GM18951 (cell line): Measurements from ENCODE around the gene EID1.

Experiments used
- POLR2A ChIP-seq: IDR thresholded peaks from 4 replicates; pipeline ENCODE4 v1.6.1; 2011; ENCODE audit warnings: mild to moderate bottlenecking; ENCODE audit not compliant: insufficient read length, insufficient read depth; ENCODE audit errors: extremely low read depth
- in situ Hi-C: fragments of 300-500 bp; cut with MboI; formaldehyde crosslinking; loops from one replicate; pipeline ENCODE4 v1.12.0; 2022; ENCODE audit warnings: low sequenced_read_pairs, mixed read lengths, inconsistent platforms; ENCODE audit not compliant: unreplicated experiment

EID1 gene

DNA sequence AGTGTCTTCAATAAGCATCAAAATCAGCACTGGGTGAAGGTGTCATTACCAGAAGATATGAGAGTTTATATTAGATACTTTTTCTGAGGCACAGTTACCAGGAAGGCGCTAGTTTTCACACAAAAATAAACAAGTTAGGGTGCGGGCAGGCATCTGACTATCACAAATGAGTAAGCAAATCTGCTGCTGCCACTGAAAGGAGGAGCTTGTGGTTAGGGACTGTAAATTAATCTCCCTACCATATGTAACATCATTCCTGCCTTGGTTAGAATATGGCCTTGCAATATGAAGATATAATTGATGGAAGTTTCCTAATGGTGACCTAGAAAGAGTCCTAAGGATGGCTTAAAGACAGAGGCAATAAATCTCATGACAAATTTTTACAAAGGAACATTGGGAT, 19.5 kb upstream of the EID1 start:
- in situ Hi-C loops: loop anchor here (25.0 kb wide), 3 partner anchors 279 to 1304 kb away; partner anchors contain the start of gene FGF7

DNA sequence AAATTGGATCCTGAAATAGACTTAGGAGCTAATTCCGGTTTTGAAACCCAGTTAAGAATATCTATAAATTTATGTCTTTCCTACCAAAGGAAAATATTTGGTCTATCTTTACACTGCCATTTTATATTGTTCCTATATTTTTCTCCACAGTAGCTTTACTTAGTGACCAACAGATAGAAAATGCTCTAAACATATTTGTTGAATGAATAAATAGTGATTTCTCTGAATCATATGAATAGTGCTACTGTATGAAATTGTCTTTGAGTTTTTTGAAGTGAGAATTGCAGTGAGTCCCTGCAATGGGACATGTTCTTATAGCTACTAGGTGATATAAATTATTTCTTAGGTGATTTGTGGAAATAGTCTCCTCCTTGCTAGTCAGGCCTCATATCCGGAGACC, 18.5 kb upstream of the EID1 start:
- no peak for TF ChIP-seq POLR2A
- in situ Hi-C loops: loop anchor here (25.0 kb wide), 3 partner anchors 278 to 1303 kb away; partner anchors contain the start of gene FGF7

More for the DNA sequence above, 19.5 kb upstream of the EID1 start:
- TF ChIP-seq POLR2A: no peak

DNA sequence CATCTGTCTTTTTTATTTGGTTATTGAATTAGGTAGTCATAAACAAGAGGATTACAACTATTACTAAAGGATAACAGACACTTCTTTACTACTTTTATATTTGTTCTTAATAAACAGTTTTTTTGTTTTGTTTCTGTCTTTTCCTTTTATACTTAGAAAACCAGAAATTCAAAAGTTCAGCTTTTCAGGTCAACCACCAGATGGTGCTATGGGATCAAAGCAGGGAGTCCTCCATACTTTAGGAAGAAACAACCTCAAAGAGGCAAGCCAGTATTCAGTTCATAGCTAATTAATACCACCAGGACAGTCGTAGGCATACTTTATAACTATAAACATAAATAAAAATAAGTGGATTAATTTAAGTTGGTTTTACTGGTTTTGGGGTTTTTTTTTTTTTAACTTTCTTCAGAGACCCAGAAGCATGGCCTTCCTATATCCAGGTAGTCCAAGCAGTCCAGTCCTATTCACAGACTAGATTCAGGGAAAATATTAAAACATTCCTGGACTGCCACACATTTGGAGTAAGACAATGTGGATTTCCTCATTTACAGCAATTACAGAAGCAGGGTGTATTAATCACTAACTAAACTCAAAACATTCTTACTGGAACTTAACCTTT, 16.0 kb upstream of the EID1 start:
- TF ChIP-seq POLR2A: no peak
- in situ Hi-C loops: loop anchor here (25.0 kb wide), 3 partner anchors 275 to 1300 kb away; partner anchors contain the start of gene FGF7

DNA sequence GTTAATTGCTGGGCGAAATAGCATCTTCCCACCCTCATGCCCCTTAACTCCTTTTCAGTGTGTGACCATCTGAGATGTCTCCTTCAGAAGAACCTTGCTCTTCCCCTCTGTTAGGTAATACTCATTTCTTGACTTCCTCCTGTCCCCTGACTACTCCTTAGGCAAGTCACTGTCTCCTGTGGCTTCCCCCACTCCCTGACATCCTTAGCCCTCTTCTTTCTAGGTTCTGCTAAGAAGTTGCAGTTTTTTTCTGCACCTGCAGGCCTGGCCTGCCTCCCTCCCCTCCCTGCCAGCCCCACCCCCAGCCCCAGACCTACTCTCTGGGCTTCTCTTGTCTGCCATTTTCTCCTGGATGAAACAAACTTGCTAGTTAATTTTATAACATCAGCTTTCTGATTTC, 15.2 kb upstream of the EID1 start:
- no peak for TF ChIP-seq POLR2A
- in situ Hi-C loops: loop anchor here (25.0 kb wide), 3 partner anchors 275 to 1300 kb away; partner anchors contain the start of gene FGF7

DNA sequence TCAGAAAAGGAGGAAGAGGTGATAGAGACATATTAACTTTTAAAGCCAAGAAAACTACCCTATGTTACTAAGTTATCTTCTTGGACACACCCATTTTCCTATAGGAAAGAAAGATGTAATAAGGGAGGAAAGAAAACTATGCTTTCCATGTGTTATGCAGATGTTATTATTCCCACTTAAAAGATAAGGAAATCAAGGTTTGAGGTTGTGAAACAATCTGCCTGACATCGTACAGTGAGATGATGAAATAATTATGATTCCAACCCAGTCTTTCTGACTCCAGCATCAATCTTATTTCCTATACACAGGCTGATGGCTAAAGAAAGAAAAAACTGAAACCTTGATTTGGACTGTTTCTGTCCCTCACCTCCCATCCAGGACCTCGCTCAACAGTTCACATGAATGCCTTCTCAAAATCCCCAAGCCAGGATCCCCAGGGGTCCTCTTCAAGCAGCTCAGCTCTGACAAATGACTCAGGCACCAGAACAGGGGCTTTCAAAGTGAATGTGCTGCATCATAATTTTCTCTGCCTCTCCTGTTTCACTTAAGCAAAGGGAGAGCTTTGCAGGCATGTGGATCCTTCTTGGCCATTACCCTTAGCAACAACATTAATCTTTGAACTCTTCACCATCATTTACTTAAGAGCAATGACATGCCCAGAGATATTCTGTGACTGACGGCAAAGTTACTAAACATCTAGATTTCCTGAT, 12.4 kb upstream of the EID1 start:
- TF ChIP-seq POLR2A: no peak
- in situ Hi-C loops: loop anchor here (25.0 kb wide), 3 partner anchors 272 to 1297 kb away; partner anchors contain the start of gene FGF7

DNA sequence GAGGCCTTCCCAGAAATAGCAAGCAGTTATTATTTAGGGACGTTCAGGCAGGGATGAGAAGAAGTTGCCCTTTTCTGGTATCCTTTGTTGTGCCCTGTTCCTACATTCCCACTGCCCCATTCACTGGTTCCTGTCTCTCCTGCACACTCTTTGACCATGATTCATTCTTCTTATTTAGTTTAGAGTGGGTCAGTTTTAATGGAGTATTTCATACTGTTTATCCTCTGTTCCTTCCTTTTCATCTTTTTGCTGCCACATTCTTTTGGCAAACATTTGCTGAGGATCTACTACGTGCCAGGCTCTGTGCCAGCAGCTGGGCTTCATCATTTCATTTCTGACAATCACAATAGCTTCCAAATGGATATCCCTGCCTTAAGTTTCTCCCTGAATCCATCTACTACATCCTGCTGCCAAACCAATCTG, 11.8 kb upstream of the EID1 start:
- in situ Hi-C loops: loop anchor here (25.0 kb wide), 3 partner anchors 271 to 1296 kb away; partner anchors contain the start of gene FGF7
- TF ChIP-seq POLR2A: no peak

DNA sequence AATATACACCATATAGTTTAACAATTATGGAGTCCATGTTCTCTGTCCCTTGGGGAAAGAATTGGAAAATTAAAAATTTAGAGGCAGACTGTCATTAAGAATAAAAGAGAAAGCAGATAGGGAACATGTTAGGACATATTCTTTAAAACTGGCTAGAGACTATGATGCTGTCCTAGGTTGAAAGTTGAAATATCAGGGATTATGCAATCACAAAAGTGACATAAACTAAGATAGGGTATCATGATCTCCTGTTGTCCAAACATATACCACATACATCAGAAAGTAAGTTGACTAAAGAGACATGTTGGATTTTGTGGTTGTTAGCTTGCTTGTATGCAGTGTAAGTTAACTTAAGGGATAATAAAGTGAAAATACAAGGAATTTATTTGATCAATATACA, 9.9 kb upstream of the EID1 start:
- in situ Hi-C loops: loop anchor here (25.0 kb wide), 3 partner anchors 269 to 1294 kb away; partner anchors contain the start of gene FGF7
- no peak for TF ChIP-seq POLR2A

DNA sequence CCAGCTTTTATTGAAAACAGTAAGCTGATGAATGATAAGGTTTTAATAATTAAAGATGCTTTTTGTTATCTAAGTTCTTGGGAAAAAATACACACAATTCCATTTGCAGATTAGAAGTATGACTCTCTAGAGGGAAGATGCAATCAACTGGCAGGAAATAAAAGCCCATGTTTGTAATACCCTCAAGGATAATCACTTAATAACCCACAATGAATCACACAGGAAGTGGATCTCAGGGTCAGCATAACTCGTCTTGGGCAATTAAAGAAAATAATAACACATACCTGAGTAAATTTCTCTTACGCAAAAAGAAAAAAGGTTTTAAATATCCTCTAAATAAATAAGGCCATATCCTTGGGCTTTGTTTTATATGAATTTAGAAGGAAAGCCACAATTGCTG, 9.4 kb upstream of the EID1 start:
- no peak for TF ChIP-seq POLR2A
- in situ Hi-C loops: loop anchor here (25.0 kb wide), 3 partner anchors 269 to 1294 kb away; partner anchors contain the start of gene FGF7

DNA sequence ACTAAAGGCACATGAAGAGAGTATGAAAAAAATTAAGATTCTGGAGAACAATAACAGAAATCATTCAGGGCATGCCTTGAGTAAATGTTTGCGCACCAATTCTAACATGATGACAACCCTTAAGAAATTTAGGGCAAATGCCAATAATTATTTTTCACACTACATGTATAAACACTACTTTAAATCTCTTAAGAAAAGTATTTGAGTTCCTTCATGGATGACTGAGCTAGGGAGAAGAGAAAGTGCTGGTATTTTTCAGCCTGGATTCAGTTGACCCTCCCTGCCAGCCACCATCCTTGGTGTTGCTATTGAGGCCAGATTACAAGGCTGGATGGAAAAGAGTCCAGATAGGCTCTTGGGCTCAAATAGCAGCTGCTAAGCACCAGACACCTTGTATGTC, 8.0 kb upstream of the EID1 start:
- in situ Hi-C loops: loop anchor here (25.0 kb wide), 3 partner anchors 267 to 1292 kb away; partner anchors contain the start of gene FGF7
- TF ChIP-seq POLR2A: no peak

DNA sequence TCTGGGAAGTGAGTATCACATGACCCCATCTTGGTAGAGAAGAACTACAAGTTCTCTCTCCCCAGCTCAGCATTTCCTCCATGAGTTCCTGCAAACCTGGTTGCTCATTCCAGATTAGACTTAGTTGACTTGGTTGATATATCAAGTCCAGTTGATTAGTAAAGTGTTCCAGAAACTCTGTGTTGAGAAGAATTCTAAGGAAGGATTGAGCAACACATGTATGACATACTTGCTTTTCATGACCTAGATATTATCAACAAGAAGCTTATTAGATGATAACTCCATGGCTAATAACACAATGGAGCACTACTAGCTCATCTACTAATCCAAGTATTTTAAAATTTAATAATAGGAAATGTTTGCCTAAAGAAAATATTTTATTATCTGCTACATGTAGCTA, 6.4 kb upstream of the EID1 start:
- no peak for TF ChIP-seq POLR2A
- in situ Hi-C loops: loop anchor here (25.0 kb wide), 3 partner anchors 266 to 1291 kb away; partner anchors contain the start of gene FGF7

DNA sequence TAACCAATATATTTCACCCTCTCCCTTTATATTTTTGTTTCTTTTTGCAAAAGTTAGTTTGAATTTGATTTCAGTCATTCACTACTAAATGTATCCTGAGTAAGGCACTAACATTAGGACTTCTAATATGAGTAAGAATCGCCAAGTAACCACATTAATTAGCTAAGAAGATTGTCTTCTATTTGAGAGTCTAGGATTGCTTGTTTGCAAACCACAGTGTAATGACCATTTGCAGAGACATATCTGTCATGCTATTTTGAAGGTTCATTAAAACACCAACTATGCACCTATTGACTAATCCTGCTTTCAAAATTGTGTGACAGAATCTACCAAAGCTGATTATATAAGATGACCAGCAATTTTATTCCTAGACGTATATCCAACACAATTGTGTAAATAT, 5.3 kb upstream of the EID1 start:
- in situ Hi-C loops: loop anchor here (25.0 kb wide), 3 partner anchors 265 to 1290 kb away; partner anchors contain the start of gene FGF7
- TF ChIP-seq POLR2A: no peak

DNA sequence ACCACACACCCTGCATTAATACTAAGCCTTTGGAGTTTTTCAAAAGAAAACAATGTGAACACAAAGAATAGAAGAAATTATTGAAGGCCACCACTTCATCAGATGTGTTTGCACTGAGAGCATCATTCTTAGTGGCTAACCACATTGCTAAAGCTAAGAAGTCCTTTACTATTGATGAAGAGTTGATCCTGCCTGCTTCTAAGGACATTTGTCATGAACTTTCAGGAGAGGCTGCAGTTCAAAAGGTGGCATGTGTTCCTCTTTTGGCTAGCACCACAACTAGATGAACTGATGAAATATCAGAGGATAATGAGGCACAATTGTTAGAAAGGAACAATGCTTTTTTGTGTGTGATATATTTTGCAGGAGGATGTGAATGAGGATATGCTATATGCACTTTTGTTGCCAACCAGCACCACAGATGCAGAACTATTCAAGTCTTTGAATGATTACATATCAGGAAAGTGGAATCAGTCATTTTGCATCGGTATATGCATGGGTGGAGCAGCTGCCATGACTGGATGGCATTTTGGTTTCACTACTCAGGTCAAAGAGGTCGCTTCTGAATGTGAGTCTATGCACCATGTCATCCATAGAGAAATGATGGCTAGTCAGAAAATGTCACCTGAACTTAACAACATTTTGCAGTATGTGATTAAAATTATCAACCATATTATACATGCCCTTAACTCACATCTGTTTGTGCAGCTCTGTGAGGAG, 2.5 kb upstream of the EID1 start:
- in situ Hi-C loops: no loop called here
- no peak for TF ChIP-seq POLR2A

DNA sequence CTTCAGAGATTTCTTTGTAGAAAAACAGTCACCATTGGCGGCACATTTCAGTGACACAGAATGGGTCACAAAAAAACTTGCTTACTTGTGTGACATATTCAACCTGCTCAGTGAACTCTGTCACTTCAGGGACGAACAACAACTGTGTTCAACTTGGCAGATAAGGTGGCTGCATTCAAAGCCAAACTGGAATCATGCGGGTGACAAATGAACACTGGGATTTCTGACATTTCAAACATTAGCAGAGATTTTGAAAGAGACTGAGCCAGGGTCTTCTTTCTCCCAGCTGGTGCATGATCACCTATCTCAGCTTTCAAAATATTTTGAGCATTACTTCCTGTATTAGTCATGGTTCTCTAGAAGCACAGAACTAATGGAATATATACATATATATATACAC, 1.9 kb upstream of the EID1 start:
- no peak for TF ChIP-seq POLR2A
- in situ Hi-C loops: no loop called here

DNA sequence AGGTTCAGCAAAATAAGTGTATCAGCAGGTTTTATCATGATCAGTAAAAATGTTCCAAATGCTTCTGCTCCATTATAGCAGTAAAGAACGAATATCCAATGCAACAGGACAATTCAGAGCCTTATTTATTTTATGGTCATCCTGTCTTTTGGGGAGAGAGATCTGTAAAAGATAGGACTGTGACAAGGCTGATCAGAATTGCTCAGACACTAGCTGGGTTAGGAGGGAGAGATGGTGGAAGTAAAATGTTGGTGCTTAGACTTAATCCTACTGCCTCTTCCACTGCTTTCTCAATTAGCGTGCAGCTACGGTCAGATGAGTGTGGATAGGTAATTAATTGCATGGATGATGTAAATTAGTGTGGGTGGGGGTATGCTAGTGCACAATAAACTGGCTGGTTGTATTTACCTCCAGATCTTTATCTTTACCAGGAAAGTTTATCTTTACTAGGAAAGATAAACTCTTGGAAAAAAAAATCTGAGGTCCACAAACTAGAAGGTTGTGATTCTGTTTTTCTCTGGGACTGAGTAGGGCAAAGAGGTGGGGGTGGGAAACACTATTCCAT, 2.2 kb downstream of the EID1 start:
- in situ Hi-C loops: no loop called here
- TF ChIP-seq POLR2A: no peak
